CD4-positive, alpha-beta T cell treated with Interferon alpha-2 for 1 hour (primary cell): ENCODE measurements around the gene PDE4D.
"Not testable (repeated sequence)": the region's sequence is repeated elsewhere in the genome, so short reads cannot be mapped to it uniquely, and the experiment has no call there.

Experiments used
- DNase-seq, 2 donors: peaks; one replicate each; pipeline ENCODE4 v3.0.0-alpha.2; 2020 to 2022

The PDE4D gene

GRCh38 chr5:59016925-59017324 lies 876.6 kb downstream of the PDE4D start:
- DNase-seq: no peak

GRCh38 chr5:59008816-59009473 lies 884.6 kb downstream of the PDE4D start:
- no peak for DNase-seq

GRCh38 chr5:59007460-59008063 lies 886.0 kb downstream of the PDE4D start:
- peak in 1 of 2 donors; percentile 29 for DNase-seq

GRCh38 chr5:59005934-59006701 lies 887.4 kb downstream of the PDE4D start:
- DNase-seq: no peak

- no peak for DNase-seq
These were observed 889.9 kb downstream of the PDE4D start for GRCh38 chr5:59003641-59004040.

GRCh38 chr5:59003124-59003523 lies 890.4 kb downstream of the PDE4D start:
- DNase-seq: no peak

GRCh38 chr5:59002162-59002825 lies 891.2 kb downstream of the PDE4D start:
- no peak for DNase-seq

GRCh38 chr5:59001716-59002115 lies 891.8 kb downstream of the PDE4D start:
- no peak for DNase-seq

- no peak for DNase-seq
These were observed 892.4 kb downstream of the PDE4D start for GRCh38 chr5:59001154-59001553.

GRCh38 chr5:59000211-59000610 lies 893.3 kb downstream of the PDE4D start:
- DNase-seq: no peak

GRCh38 chr5:58999804-59000203 lies 893.7 kb downstream of the PDE4D start:
- no peak for DNase-seq

GRCh38 chr5:58998544-58998943 lies 895.0 kb downstream of the PDE4D start:
- no peak for DNase-seq

- DNase-seq: not testable (repeated sequence)
These were observed 897.7 kb downstream of the PDE4D start for GRCh38 chr5:58995779-58996178.

- no peak for DNase-seq
These were observed 900.1 kb downstream of the PDE4D start for GRCh38 chr5:58993461-58993860.

GRCh38 chr5:58988938-58989337 lies 904.6 kb downstream of the PDE4D start:
- DNase-seq: no peak

- no peak for DNase-seq
These were observed 906.3 kb downstream of the PDE4D start for GRCh38 chr5:58987193-58987592.

GRCh38 chr5:58986281-58986680 lies 907.2 kb downstream of the PDE4D start:
- no peak for DNase-seq

- DNase-seq: no peak
These were observed 907.8 kb downstream of the PDE4D start for GRCh38 chr5:58985759-58986158.

- DNase-seq: no peak
These were observed 908.2 kb downstream of the PDE4D start for GRCh38 chr5:58985311-58985710.

- DNase-seq: no peak
These were observed 909.7 kb downstream of the PDE4D start for GRCh38 chr5:58983526-58984452.

- no peak for DNase-seq
These were observed 912.6 kb downstream of the PDE4D start for GRCh38 chr5:58980890-58981289.

GRCh38 chr5:58979090-58979489 lies 914.4 kb downstream of the PDE4D start:
- no peak for DNase-seq
